HCT116 (cell line): ENCODE measurements around the gene CTCF.

ENCODE experiments used
- ATF3 ChIP-seq: IDR thresholded peaks from 2 replicates; pipeline ENCODE4 v1.6.1; 2012
- CTCF ChIP-seq, 3 experiments: fragments of 200-600 bp in 1 of 3; sonication (generic) in 1 of 3; IDR thresholded peaks in 2 of 3; conservative IDR thresholded peaks in 1 of 3; 2 replicates each; pipeline ENCODE4 v1.5.1; 2012 to 2017; ENCODE audit warnings: low read depth in 2 of 3, low read length in 2 of 3, antibody characterized with exemption in 1 of 3, borderline replicate concordance in 1 of 3, control low read depth in 1 of 3, mild to moderate bottlenecking in 1 of 3, mixed read lengths in 1 of 3, mixed run types in 1 of 3, moderate library complexity in 1 of 3; ENCODE audit not compliant: insufficient read depth in 1 of 3

- no peak for TF ChIP-seq ATF3
- TF ChIP-seq CTCF (IDR thresholded peaks at IDR 0.05 in 2 of 3, conservative IDR thresholded peaks at IDR 0.05 in 1 of 3; ENCODE audit: borderline replicate concordance in 1 of 3, insufficient read depth in 1 of 3, low read depth in 2 of 3, low read length in 2 of 3) = no peak
Observed at GRCh38 chr16:67598527-67598926, 36.2 kb downstream of the CTCF start.
